HG03060 (cell line): Measurements from ENCODE around the gene CERS6.

ENCODE experiments used
- ATAC-seq: cut with Tn5 transposase; IDR thresholded peaks from one replicate; pipeline ENCODE4 v1.9.1; 2021; ENCODE audit warnings: low read depth, moderate number of reproducible peaks; ENCODE audit not compliant: unreplicated experiment

The CERS6 gene

DNA sequence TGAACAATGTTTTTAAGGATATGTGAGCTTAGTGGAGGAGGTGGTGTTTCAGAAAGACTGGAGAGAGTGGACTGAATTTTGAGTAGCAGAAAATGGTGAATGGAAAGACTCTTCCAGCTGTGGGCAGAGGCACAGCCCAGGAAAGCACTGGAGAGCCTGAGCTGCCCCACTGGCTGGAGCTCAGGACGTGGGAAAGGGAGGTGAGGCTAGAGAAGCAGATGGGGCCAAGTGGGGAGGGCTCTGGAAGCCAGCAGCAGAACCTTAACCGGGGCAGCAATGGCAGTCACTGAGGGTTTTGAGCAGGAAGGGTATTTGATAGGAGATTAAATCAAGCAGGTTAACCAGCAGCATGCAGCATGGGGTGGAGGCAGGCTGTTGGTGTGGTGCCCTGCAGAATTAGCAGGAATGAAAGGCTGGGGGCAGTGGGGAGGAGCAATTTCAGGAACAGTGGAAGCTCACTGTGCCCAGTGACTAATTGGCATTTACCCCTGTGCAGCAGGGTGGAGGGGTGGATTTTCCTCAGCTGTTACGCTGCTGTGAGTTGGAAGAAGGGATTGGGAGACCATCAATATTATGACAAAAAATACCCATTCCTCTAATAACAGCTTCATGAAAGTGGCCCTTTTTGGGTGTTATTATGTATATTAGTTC is 136.2 kb downstream of the CERS6 start:
- ATAC-seq: no peak

DNA sequence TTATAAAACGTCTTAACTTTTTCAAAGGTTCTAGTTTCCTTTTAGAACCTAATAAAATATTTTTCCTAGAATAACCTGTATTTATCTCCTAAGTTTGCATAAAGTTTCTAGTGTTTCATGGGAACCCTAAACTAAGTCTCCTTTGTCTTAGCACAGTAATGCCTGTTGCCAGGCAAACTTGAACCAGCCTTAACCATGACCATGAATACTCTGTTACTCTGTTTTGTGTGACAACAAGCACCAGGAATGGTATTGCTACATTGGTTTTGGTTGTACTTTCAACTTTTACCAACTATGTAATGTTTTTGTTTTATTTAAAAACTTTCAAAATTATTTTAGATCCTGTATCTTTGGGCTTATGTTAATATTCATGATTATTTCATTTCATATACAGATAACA is 137.6 kb downstream of the CERS6 start:
- no peak for ATAC-seq

DNA sequence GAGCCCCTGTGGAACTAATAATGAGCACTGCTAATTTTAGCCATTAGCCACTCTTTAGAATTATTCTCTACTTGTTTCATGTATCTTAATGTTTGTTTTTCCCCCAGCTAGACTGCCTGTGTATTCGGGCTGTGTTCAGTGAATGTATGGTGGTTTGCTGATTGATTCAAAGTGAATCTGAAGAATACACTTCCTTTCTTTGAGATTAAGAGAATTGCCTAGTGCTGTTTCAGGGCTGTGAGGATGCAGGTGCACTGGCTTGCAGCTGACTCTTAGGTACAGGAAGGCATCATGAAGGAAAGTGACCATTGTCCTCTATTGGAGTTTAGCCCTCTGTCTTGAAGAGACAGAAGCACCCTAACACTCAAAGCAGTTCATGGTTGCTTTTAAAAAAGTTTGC is 138.7 kb downstream of the CERS6 start:
- peak; percentile 86 for ATAC-seq

DNA sequence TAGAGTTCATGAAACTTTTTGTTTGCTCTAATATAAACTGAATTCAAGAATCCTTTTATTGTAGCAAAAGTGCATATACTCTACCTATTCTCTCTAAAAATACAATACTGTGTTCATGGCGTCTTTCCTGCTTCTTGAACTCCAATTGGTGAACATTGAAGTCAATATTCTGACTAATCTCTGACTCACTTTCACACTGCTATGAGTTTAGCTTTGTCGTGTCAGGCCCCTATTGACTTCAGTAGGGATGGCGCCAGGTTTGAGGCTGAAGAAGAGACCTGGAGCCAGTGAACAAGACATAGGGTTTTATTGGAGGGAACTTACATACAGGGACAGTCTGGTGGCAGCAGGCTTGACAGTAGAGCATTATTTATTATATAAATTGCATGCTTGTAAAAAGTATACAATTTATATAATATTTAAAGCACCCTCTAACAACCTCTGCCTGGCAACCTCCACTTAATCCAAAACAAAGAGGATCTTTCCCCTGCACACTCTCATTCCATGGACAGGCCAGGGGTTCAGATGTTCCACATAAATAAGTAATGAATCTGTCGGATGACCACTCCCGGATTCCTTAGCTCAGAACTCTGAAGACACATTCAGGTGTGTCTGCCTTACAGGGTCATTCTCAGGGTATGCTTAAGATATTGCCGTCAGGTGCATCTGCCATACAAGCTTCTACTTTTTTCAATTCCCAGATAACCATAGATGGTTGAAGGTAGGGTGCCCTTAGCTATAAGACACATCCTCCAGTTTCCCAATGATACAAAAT is 141.0 kb downstream of the CERS6 start:
- ATAC-seq: no peak

DNA sequence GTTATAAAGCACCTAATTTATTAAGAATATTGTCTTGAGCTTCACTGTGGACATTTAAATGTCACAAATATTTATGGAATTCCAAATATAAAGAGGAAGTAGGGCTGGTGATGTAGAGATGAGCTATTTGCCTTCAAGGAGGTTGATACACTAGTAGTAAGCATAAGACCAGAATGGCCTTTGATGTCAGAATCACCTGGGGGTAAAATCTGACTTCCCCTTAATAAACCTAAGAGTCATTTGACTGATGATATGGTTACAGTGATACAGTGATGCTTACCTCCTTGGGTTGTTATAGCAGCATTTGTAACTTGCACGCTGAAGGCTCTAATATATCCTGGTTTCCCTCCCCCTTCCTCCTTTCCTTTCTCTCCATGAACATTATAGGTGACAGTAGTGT is 143.7 kb downstream of the CERS6 start:
- ATAC-seq: no peak

DNA sequence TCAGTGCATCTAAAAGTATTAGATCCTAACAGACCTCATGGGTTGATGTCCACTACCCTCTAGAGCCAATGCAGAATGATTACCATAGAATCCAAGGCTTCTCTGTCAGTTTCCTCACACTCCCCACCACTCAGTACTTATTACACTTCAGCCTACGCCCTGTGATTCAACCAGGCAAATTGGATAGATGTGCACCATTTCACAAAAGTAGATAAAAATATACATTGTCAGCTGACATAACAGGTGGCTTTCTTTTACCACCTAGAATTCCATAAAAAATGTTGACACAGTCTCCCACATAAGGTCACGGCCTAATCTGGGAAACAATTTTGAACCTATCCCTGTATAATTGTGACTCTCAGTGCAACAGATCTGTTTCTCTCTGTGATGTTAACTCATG is 144.9 kb downstream of the CERS6 start:
- no peak for ATAC-seq

DNA sequence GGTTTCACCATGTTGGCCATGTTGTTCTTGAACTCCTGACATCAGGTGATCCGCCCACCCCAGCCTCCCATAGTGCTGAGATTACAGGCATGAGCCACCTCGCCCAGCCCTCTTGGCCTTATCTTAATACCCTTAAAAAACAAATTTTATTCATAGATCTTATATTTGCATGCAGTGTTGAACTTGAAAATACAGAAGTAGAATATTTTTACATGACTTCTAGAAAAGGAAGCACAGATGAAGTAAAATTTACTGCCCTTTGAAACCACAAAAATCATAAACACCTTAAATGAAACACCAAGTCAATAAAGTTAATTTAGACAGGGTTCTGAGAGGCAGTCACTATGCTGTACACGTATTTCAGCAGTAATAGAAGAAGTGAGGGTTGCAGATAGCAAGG is 145.7 kb downstream of the CERS6 start:
- ATAC-seq: peak; percentile 72

DNA sequence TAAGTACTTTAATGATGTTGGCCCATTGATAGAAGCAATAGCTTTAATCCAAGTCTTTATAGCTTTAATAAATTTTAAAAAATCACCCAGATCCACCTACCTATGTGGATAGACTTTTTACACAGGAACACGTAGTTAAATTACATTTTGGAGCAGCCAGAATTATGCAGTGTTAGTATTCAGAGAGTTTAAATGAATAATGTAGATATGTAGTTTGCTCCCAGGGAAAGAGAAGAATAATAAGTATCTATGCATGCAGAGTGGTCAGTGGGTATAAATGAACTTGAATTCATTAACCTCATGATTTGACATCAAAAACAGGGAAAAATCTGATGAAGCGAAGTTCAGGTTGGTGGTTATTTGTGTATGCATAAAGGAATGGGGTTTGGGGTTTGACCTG is 146.3 kb downstream of the CERS6 start:
- no peak for ATAC-seq

DNA sequence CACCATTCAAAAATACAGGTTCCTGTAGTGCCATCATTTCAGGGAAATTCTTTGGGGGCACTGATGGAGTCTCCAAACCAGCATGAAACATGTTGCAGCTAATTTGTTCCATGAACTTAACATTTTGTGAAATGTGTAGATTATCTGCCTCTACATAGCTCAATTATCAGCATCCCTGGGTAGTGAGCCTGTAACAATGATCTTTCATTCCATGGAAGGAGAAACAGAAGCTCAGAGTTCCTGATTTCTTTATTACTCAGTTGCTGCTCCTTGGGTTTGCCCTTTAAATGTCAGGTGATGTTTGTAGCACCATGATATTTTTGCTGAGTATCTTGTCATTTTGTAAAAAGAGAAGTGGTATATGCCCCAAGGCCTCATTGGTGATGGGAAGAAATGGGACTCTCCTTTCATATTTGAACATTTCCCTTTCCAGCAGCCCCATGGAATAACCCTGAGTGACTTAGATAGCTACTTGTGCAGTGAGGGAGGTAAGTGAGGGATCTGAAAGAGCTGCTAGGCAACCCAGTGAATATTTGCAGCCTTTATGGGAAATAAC is 146.9 kb downstream of the CERS6 start:
- no peak for ATAC-seq

DNA sequence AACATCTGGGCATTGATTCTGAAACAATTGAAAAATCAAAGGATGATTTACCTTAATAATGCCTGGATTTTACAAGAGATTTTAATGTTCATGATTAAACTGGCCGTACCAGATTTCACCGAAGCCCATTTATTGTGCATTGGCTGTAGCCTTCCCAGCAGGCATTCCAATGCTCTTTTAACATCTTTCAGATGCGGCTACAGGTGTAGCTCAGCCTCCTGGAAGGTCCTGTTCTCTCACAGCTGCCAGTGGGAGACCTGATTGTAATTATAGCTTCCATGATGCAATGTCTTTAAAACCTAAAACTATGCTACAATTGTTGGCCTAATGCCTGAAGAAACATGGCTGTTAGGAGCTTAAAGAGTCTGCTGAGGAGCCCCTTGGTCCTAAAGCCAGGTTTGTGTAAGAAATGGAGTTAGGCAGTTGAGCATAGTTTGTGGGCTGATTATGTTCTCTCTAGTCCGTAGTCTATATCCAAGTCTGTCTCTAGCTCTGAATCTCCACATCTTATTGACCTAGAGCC is 147.4 kb downstream of the CERS6 start:
- ATAC-seq: no peak

DNA sequence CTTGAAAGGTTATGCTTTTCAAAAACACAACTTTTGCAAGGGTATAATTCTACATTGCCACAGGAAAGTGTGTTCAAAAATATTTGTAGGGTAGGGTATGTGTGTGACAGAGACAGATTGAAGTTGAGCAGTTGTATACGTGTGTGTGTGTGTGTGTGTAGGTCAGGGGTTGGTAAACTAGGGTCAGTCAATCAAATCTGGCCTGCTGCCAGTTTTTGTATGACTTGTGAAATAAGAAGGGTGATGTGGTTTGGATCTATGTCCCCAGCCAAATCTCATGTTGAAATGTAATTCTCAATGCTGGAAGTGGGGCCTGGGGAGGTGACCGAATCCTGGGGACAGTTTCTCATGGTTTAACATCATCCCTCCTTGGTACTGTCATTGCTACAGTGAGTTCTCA is 148.2 kb downstream of the CERS6 start:
- no peak for ATAC-seq

DNA sequence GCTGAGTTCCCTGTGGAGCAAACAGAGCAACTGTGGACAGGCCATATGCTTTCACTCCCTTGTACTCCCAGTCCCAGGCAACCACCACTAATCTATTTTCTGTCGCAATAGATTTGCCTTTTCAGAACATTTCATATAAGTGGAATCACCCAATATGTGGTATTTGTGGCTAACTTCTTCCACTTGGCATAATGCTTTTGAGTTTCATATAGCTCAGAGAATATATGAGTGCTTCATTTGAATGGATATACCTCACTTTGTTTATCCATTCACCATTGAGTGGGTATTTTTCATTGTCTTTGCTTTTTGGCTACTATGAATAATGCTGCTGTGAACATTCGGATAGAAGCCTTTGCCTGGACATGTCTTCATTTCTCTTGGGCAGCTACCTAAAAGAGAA is 151.9 kb downstream of the CERS6 start:
- ATAC-seq: no peak

DNA sequence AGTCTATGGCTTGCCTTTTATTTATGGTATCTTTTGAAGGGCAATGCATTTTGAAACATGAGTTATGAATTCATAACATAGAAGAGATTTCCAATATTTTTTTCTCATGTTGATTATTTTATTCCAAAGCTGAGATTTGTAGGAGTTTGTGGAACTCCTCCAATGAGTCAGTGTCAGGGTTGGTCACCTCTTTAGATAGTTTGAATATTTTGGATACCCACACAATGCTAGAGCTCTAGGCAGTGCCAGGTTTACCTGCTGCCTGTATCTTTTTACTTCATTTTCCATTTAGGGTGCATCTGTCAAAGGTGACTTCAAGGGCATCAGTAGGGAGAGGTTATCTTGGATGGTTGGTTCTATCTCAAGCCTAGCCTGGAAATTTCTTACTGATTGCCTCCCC is 152.7 kb downstream of the CERS6 start:
- ATAC-seq: no peak

DNA sequence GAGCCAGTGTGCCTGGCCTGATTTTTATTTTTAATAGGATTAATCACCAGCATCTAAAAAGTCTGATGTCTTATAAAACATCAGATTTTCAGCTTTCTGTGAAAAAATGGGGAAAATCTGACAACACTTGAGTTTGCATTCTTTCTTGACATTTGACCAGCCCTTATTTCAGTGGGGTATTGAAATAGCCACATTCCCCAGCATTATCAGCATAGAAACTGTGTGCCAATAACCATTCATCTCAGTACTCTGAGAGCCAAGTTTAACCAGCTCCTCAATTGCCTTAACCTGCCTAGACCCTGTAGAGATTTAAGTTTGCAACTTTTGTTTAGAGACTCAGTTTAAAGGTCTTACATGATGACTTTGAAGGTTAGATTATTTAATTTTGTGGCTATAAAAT is 155.0 kb downstream of the CERS6 start:
- no peak for ATAC-seq

DNA sequence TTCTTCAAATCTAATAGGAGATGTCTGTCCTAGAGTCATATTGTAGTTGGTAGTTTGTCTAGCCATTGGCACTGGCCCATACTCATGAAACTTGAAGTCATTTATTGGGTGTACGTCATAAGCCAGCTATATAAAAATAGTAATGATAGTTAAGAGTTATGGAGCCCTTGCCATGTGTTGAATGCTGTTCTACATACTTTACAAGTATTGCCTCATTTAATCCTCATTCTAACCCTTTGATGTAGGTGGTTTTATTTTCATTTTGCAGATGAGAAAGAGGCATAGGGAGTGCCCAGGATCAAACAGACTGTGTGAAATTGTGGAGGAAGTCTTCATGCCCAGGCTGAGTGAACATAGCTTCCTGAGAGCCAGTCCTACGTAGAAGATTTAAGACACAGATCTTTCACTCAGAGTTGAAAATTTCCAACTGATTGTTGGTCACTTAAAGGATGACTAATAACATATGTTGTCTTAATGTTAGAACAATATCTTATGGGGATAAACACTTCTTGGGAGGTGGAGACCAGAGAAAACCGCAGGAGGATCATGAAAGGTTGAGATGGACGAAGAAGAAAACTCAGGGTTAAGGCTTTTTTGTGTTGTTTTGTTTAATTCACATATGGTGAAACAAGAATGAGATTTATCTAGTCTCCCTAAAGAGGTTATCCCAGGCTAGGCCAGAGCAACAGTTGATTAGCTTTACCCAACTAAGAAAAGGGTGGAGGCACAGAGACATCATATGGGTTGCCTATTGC is 156.0 kb downstream of the CERS6 start:
- no peak for ATAC-seq

DNA sequence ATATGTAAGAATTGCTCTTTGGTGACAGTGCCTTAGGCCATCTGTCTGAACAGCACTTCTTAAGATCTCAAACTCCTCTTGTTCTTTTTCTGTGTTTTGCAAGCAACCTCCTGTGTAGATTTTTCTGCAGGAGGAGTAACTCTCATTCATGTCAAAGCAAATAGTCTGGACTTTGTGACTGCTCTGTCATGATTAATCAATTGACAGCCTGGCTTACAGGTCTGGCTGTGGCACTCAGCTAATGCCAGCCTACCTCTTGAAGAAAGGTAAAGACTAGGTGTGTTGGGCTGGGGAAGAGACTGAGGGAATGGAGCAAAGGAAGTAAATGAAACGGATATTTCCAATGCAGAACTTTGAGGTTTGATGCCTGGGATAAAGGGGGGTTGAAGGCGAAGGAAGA is 156.6 kb downstream of the CERS6 start:
- ATAC-seq: no peak

DNA sequence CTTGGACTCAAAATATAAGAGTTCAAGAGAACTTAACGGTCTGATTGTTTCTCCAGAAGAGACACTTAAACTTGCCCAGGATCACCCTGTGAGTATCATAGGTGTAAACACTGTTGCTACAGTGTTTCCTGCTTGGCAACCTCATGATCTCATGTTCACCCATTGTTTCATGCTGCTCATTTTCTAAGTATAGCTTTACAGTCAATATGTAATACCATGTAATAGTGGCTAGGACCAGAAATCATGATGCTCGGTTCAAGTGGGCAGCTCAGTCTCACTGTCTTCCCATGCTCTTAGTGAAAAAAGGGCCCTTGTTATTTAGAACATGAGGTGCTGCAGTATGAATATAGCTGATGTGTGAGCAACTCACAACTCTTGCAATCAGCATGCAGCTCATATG is 157.5 kb downstream of the CERS6 start:
- ATAC-seq: no peak

DNA sequence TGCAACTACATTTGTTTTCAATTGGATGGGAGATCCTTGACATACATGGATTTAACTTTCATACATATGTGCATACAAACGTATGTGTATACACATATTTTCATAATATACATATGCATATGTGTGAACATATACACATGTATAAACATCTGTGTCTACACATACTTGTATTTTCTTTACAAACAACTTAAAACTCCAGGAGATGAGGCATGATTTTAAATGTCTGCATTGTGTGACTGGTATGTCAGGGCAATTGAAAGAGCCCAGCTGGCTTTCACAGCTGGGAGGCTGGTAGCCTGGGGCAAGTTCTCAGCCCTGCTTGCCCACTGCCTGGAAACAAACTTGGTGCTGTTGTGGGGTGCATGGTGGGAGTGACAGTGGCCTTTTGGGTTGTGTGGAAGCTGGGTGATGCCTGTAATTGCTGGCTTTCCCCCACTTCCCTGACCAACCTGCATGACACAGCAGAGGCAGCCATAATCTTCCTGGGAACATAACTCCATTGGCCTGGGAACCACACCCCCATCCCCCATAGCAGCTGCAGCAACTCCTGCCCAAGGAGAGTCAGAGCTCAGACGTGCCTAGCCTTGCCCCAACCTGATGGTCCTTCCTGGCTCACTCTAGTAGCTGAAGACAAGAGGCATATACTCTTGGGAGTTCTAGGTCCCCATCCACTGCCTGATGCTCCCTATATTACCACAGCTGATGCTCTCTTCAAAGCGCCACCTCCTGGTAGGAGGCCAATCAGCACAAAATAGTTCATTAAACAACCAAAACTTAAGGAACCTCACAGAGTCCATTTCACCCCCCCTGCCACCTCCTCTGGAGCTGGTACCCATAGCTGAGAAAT is 158.3 kb downstream of the CERS6 start:
- no peak for ATAC-seq

DNA sequence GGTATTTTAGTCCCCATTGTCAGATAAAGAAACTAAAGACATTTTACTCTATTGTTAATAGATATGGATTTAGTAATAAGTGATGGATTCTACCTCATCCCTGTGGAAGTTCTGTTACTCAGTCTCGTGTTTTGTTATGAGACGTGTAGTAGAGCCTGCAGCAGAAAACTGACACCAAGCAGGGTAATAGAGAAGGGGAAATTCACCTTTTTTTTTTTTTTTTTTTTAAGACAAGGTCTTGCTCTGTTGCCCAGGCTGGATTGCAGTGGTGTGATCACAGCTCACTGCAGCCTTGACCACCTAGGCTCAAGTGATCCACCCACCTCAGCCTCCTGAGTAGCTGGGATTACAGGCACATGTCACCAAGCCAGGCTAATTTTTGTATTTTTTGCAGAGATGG is 164.5 kb downstream of the CERS6 start:
- ATAC-seq: no peak

DNA sequence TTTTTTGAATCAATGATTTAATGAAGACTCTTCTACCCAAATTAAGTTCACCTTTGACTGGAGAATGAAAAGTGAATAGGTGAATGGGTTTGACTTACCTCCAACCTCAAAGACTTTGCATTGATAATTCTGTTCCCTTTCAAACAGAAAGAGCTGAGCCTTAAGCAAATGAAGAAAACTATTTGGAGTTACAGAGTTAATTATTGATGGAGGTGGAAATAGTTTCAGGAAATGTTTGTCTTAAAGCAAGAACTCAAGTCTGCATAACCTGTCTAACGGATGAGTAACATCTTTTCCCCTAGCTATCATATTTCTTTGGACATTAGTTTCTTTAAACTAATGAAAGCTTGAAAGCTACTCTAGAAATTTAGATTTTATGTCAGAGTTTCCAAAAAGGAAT is 166.5 kb downstream of the CERS6 start:
- ATAC-seq: no peak
